Panc1 (cell line): ENCODE results near the gene CBX4. TPM values are rescaled to one million over a fixed set of nuclear protein-coding genes. Genes with fewer than 3 reads are reported as not detected.

Source experiments
- ATAC-seq: fragments of 200-7000 bp; cut with Tn5 transposase; 2 replicates; pipeline ENCODE4 v1.9.1; 2020; ENCODE audit warnings: mild to moderate bottlenecking, moderate library complexity
- BruUV-seq: library from RNA; stranded (reverse); fragments of 400-500 nt; replicated peaks from 2 replicates; lab custom pipeline; 2021; lab: Mats Ljungman, UMichigan
- CTCF ChIA-PET: fragments of 300-600 bp; sonication (Branson Sonifier 250); formaldehyde crosslinking; loops from one replicate; lab custom pipeline; 2022; ENCODE audit warnings: antibody characterized with exemption; lab: Charles Lee
- POLR2A ChIA-PET: fragments of 300-600 bp; sonication (Branson Sonifier 250); formaldehyde crosslinking; loops from one replicate; lab custom pipeline; 2022; ENCODE audit warnings: antibody characterized with exemption; lab: Charles Lee
- DNase-seq: peaks from one replicate; pipeline ENCODE4 v3.0.0-alpha.2; 2010; ENCODE audit warnings: low read depth, low spot score
- H3K27ac ChIP-seq: 2 replicates; pipeline ENCODE4 v1.5.1; 2011; ENCODE audit warnings: mild to moderate bottlenecking, low read length, inconsistent platforms
- H3K27me3 ChIP-seq: fragments of 200-500 bp; sonication (Bioruptor generic); 2 replicates; pipeline ENCODE4 v1.6.0; 2014; ENCODE audit warnings: low read length, inconsistent platforms; ENCODE audit not compliant: control insufficient read depth, insufficient read depth
- H3K36me3 ChIP-seq: fragments of 200-500 bp; sonication (Bioruptor generic); 2 replicates; pipeline ENCODE4 v1.5.1; 2014; ENCODE audit warnings: inconsistent platforms, mild to moderate bottlenecking, low read length, moderate library complexity; ENCODE audit not compliant: control insufficient read depth, insufficient read depth
- H3K4me1 ChIP-seq: 2 replicates; pipeline ENCODE4 v1.5.1; 2011; ENCODE audit warnings: inconsistent platforms, mild to moderate bottlenecking, low read length, moderate library complexity; ENCODE audit not compliant: control insufficient read depth, insufficient read depth
- H3K4me3 ChIP-seq, 2 experiments: 2 replicates each; pipeline ENCODE4 v1.5.1; 2011 to 2012; ENCODE audit warnings: low read depth in 2 of 2, low read length in 2 of 2, mild to moderate bottlenecking in 2 of 2, inconsistent platforms in 1 of 2, moderate library complexity in 1 of 2
- H3K9me3 ChIP-seq: fragments of 200-500 bp; sonication (Bioruptor generic); 2 replicates; pipeline ENCODE4 v1.5.1; 2014; ENCODE audit warnings: low read depth, mild to moderate bottlenecking, inconsistent platforms, low read length, moderate library complexity; ENCODE audit not compliant: control insufficient read depth, insufficient read depth
- POLR2AphosphoS5 ChIP-seq: IDR thresholded peaks from 2 replicates; pipeline ENCODE4 v1.6.1; 2012; ENCODE audit warnings: mild to moderate bottlenecking, low read depth, low read length, moderate library complexity
- SIN3A ChIP-seq: IDR thresholded peaks from 2 replicates; pipeline ENCODE4 v1.6.1; 2012; ENCODE audit warnings: low read depth, mild to moderate bottlenecking, low read length, moderate library complexity, borderline replicate concordance; ENCODE audit not compliant: insufficient read depth
- TCF7L2 ChIP-seq: IDR thresholded peaks from 2 replicates; pipeline ENCODE4 v1.6.1; 2011; ENCODE audit warnings: mild to moderate bottlenecking, low read depth, low read length, inconsistent platforms
- in situ Hi-C: cut with HindIII; loops from 2 replicates; pipeline ENCODE4 v1.10.0; 2016; ENCODE audit warnings: low sequenced_read_pairs, low pct_unique_long_range_greater_than_20kb
- intact Hi-C: fragments of 100-400 bp; cut with micrococcal nuclease; formaldehyde crosslinking; loops from one replicate; pipeline ENCODE4 v1.10.0; 2022; ENCODE audit not compliant: unreplicated experiment
- total RNA-seq: library from RNA; stranded (reverse); gene quantifications from one replicate; pipeline ENCODE4 v1.2.1, GENCODE V29; 2021; ENCODE audit not compliant: unreplicated experiment
- TF ChIP-seq, protein P1 (sequence below): fragments of 450-650 bp; IDR thresholded peaks from 2 replicates; pipeline ENCODE4 v1.5.1; 2017; ENCODE audit warnings: mild to moderate bottlenecking
- TF ChIP-seq, protein P2 (sequence below), 2 experiments: IDR thresholded peaks; 2 replicates each; pipeline ENCODE4 v1.6.1; 2011 to 2012; ENCODE audit warnings: low read depth in 2 of 2, control low read depth in 1 of 2, low read length in 1 of 2, mild to moderate bottlenecking in 1 of 2, moderate library complexity in 1 of 2; ENCODE audit not compliant: insufficient read depth in 1 of 2

The CBX4 gene
- total RNA-seq, 1 experiment from 2014 or later = 48.6 TPM

DNA sequence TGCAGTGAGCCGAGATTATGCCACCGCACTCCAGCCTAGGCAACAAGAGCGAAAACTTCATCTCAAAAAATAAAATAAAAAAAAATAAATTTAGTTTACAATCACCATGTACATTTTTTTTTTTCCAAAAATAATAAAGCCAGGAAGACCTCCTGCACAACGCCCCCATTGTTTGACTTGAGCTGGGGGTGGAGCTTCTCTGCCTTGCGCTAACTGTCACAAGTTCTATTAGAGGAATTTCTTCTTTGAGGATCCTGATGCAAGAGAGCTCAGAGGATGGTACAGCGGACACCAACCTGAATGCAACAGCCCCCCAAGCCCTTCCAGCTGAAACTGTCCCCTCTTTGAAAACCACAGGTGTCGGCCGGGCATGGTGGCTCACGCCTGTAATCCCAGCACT is 24.9 kb upstream of the CBX4 start:
- H3K9me3 ChIP-seq = no peaks in the 10 kb centered on the region
- CTCF ChIA-PET = interaction anchor here (0.5 kb wide), 1 partner anchor 30 kb away, joined by 12 read pairs; no protein-coding TSS in a partner anchor
- TF ChIP-seq TCF7L2 = no peak
- no peak for TF ChIP-seq POLR2AphosphoS5
- TF ChIP-seq, protein P1, sequence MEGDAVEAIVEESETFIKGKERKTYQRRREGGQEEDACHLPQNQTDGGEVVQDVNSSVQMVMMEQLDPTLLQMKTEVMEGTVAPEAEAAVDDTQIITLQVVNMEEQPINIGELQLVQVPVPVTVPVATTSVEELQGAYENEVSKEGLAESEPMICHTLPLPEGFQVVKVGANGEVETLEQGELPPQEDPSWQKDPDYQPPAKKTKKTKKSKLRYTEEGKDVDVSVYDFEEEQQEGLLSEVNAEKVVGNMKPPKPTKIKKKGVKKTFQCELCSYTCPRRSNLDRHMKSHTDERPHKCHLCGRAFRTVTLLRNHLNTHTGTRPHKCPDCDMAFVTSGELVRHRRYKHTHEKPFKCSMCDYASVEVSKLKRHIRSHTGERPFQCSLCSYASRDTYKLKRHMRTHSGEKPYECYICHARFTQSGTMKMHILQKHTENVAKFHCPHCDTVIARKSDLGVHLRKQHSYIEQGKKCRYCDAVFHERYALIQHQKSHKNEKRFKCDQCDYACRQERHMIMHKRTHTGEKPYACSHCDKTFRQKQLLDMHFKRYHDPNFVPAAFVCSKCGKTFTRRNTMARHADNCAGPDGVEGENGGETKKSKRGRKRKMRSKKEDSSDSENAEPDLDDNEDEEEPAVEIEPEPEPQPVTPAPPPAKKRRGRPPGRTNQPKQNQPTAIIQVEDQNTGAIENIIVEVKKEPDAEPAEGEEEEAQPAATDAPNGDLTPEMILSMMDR = no peak
- TF ChIP-seq, protein P2, sequence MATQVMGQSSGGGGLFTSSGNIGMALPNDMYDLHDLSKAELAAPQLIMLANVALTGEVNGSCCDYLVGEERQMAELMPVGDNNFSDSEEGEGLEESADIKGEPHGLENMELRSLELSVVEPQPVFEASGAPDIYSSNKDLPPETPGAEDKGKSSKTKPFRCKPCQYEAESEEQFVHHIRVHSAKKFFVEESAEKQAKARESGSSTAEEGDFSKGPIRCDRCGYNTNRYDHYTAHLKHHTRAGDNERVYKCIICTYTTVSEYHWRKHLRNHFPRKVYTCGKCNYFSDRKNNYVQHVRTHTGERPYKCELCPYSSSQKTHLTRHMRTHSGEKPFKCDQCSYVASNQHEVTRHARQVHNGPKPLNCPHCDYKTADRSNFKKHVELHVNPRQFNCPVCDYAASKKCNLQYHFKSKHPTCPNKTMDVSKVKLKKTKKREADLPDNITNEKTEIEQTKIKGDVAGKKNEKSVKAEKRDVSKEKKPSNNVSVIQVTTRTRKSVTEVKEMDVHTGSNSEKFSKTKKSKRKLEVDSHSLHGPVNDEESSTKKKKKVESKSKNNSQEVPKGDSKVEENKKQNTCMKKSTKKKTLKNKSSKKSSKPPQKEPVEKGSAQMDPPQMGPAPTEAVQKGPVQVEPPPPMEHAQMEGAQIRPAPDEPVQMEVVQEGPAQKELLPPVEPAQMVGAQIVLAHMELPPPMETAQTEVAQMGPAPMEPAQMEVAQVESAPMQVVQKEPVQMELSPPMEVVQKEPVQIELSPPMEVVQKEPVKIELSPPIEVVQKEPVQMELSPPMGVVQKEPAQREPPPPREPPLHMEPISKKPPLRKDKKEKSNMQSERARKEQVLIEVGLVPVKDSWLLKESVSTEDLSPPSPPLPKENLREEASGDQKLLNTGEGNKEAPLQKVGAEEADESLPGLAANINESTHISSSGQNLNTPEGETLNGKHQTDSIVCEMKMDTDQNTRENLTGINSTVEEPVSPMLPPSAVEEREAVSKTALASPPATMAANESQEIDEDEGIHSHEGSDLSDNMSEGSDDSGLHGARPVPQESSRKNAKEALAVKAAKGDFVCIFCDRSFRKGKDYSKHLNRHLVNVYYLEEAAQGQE (IDR thresholded peaks at IDR 0.05; ENCODE audit: insufficient read depth in 1 of 2, low read depth in 2 of 2, low read length in 1 of 2) = no peak
- TF ChIP-seq SIN3A = no peak
- no peak for ATAC-seq
- POLR2A ChIA-PET = interaction anchor here (0.6 kb wide), 1 partner anchor 1098 kb away, joined by 9 read pairs; no protein-coding TSS in a partner anchor
- H3K27ac ChIP-seq = no peak overlapping the region
- H3K4me3 ChIP-seq = no peak overlapping the region
- no peaks in the 10 kb centered on the region for H3K27me3 ChIP-seq
- H3K4me1 ChIP-seq = no peaks in the 10 kb centered on the region
- no peak for DNase-seq
- no peaks in the 10 kb centered on the region for H3K36me3 ChIP-seq
- intact Hi-C loops = no loop called here
- BruUV-seq = no TSS peak
- in situ Hi-C loops = loop anchor here (25.0 kb wide), 1 partner anchor 123 kb away; no protein-coding TSS in a partner anchor

DNA sequence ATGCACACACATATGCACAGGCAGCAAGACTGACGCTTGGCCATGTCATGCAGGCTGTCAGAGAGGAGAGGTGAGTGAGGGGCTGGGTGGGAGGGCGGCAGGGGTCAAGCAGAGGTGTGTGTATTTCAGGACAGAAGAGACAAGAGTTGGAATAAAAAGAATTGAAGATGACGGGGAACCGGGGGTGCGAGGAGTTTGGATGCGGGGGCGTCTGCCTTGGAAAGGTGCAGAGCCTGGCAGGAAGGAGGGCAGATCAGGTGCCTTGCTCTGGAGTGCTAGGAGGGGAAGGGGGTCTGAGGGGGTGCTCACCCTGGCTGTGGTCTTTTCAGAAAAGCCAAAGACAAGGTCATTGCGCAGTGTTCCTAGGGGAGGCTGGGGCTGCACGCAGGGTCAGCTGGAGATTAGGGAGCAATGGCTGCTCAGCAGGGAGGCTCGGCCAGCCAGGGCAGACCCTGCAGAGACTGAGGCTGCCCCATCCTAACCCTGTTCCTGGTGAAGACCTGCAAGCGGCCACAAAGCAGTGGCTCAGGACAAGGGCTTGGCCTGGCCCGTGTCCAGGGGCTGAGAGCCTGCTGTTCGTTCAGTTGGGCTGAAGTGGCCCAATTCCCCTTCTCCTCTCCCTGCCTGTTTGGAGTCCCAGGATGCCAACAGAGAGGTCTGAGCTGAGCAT is 23.7 kb upstream of the CBX4 start:
- CTCF ChIA-PET = no interaction called here
- H3K4me3 ChIP-seq = no peak overlapping the region
- DNase-seq (no peak), ATAC-seq (peak; percentile 49)
- BruUV-seq = no TSS peak
- H3K27me3 ChIP-seq = no peaks in the 10 kb centered on the region
- no peak overlapping the region for H3K27ac ChIP-seq
- H3K9me3 ChIP-seq = no peaks in the 10 kb centered on the region
- intact Hi-C loops = no loop called here
- POLR2A ChIA-PET = no interaction called here
- no peaks in the 10 kb centered on the region for H3K4me1 ChIP-seq
- TF ChIP-seq, protein P2 (IDR thresholded peaks at IDR 0.05; ENCODE audit: insufficient read depth in 1 of 2, low read depth in 2 of 2, low read length in 1 of 2) = no peak
- TF ChIP-seq POLR2AphosphoS5 = no peak
- no peak for TF ChIP-seq SIN3A
- TF ChIP-seq, protein P1 = no peak
- no peak for TF ChIP-seq TCF7L2
- H3K36me3 ChIP-seq = no peaks in the 10 kb centered on the region
- in situ Hi-C loops = loop anchor here (25.0 kb wide), 1 partner anchor 124 kb away; no protein-coding TSS in a partner anchor
